GM18517 (cell line): ENCODE data around the gene ATP1B2.
"Not testable (repeated sequence)": the region's sequence is repeated elsewhere in the genome, so short reads cannot be mapped to it uniquely, and the experiment has no call there.

ENCODE experiments used
- ATAC-seq: cut with Tn5 transposase; IDR thresholded peaks from one replicate; pipeline ENCODE4 v1.9.1; 2021; ENCODE audit warnings: mild to moderate bottlenecking, moderate library complexity; ENCODE audit not compliant: unreplicated experiment

The ATP1B2 gene

GRCh38 chr17:7650509-7651096, at the start of gene ATP1B2:
Gene ATP1B2 (plus strand): TSS chr17:7650926. CDS start chr17:7651519, 593 bp downstream.
- no peak for ATAC-seq

- no peak for ATAC-seq
Measured at GRCh38 chr17:7606280-7606679, 44.4 kb upstream of the ATP1B2 start.

- ATAC-seq, result no peak
Measured at GRCh38 chr17:7610641-7611040, 40.1 kb upstream of the ATP1B2 start.

- no peak for ATAC-seq
Measured at GRCh38 chr17:7611635-7612293, 39.0 kb upstream of the ATP1B2 start.

- no peak for ATAC-seq
Measured at GRCh38 chr17:7612294-7612640, 38.5 kb upstream of the ATP1B2 start.

- no peak for ATAC-seq
Measured at GRCh38 chr17:7613769-7614424, 36.8 kb upstream of the ATP1B2 start.

GRCh38 chr17:7614425-7615264, 36.1 kb upstream of the ATP1B2 start, which contains the start of gene FXR2:
Gene FXR2 (minus strand): TSS chr17:7614897. CDS start chr17:7614532, 365 bp downstream.
- ATAC-seq, result peak; percentile 91

GRCh38 chr17:7615265-7615747, 35.4 kb upstream of the ATP1B2 start:
- no peak for ATAC-seq

- no peak for ATAC-seq
Measured at GRCh38 chr17:7618608-7619007, 32.1 kb upstream of the ATP1B2 start.

- ATAC-seq, result no peak
Measured at GRCh38 chr17:7620835-7621234, 29.9 kb upstream of the ATP1B2 start.

- no peak for ATAC-seq
Measured at GRCh38 chr17:7623661-7624060, 27.1 kb upstream of the ATP1B2 start.

GRCh38 chr17:7625749-7626148, 25.0 kb upstream of the ATP1B2 start:
- not testable (repeated sequence) for ATAC-seq

- ATAC-seq, result no peak
Measured at GRCh38 chr17:7626307-7626706, 24.4 kb upstream of the ATP1B2 start.

GRCh38 chr17:7626956-7627249, 23.8 kb upstream of the ATP1B2 start:
- no peak for ATAC-seq

- peak; percentile 63 for ATAC-seq
Measured at GRCh38 chr17:7627250-7628121, 23.2 kb upstream of the ATP1B2 start, which contains the start of gene SAT2. Gene SAT2 (minus strand): TSS chr17:7627821. CDS start chr17:7627635, 186 bp downstream.

GRCh38 chr17:7629939-7630571, 20.7 kb upstream of the ATP1B2 start, which contains the start of gene SHBG:
Gene SHBG (plus strand): TSS chr17:7630135. CDS start chr17:7630173, 38 bp downstream.
- no peak for ATAC-seq

GRCh38 chr17:7631398-7632380, 19.0 kb upstream of the ATP1B2 start:
- no peak for ATAC-seq

- ATAC-seq, result no peak
Measured at GRCh38 chr17:7632492-7632894, 18.2 kb upstream of the ATP1B2 start.
